Hematopoietic multipotent progenitor cell treated with erythropoietin and hydrocortisone succinate and interleukin-3 and kit ligand, for 17 days (in vitro differentiated cells): ENCODE results near the gene IQSEC1.

Experiments
- DNase-seq: peaks from one replicate; pipeline ENCODE4 v3.0.0-alpha.2; 2015; ENCODE audit warnings: low spot score

IQSEC1 gene

GRCh38 chr3:13085081-13085845, 12.0 kb upstream of the IQSEC1 start:
- DNase-seq, result no peak

DNA sequence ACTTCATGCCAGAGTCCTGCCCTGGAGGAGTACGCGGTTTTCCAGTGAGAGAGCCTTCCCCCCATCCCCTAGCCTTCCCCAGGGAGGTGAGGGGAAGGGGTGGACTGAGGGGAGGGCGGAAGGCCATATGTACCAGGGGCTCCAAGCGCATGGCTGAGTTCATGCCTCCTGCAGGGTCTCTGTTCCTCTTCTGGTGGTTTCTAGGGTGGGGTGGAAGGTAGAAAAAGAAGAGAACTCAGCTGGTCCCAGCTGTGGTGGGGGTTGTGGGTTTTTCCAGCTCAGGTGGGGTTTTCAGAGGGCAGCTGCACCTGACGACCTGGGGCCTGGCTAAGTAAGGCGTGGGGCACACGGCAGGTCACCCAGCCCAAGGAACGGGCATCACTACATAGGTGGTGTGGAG, 10.7 kb upstream of the IQSEC1 start:
- no peak for DNase-seq

- no peak for DNase-seq
These were observed 10.0 kb upstream of the IQSEC1 start for GRCh38 chr3:13083254-13083653.

- DNase-seq, result no peak
These were observed 9.4 kb upstream of the IQSEC1 start for GRCh38 chr3:13082677-13083076.

DNA sequence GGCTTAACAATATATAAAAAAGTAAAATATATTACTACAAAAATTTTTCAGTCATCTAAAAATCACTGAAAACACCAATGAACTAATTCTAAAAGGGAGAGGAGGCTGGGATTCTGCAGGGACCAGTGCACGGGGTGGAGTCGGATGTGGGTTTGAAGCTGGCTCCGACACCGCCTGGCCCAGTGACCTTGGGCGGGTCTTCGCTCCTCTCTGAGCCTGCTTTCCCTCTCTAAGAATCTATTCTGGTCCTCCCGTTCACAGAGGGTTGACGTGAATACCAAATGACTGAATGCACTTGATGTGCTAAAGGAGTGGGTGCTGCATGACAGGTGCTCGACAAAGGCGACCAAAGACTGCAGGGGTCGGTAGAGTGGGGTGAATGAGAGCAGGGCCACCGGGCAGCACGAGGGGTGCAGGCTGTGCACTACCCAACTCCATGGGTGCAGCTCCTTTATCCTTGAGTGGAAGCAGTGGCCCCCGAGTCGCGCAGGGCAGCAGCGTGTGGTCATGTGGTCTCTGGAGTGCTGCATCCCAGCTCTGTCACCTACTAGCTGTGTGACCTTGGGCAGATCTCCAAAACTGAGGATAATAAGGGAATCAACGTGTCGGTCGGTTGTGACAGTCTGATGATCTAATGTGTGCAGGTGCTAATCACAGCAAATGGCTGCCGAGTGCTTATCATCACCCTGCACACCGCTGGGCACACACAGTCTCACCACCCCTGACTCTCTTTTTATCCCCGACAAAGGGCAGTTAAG, 8.6 kb upstream of the IQSEC1 start:
- DNase-seq, result no peak

- no peak for DNase-seq
These were observed 7.4 kb upstream of the IQSEC1 start for GRCh38 chr3:13080591-13080990.

- DNase-seq, result no peak
These were observed 6.8 kb upstream of the IQSEC1 start for GRCh38 chr3:13080026-13080425.

GRCh38 chr3:13079510-13079909, 6.3 kb upstream of the IQSEC1 start:
- no peak for DNase-seq

DNA sequence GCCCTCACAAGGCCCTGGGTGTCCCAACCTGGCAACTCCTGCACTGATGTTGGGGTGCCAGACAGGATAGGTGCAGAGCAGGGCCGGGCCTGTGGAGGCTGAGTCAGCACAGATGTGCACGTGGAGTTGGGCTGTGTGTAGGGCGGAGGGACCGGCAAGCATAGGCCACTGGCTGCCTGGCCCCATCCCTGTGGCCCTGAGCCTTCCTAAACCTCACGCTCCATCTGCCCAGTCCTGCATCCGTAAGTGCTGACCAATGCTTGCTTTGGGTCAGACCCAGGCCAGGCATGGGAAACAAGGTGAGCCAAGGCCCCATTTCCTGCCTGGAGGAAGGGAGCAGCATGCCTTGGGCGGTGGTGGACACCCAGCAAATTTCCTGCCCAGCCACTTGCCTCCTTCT, 5.8 kb upstream of the IQSEC1 start:
- DNase-seq, result no peak

GRCh38 chr3:13078163-13078905, 5.1 kb upstream of the IQSEC1 start:
- no peak for DNase-seq

- DNase-seq, result no peak
These were observed 4.4 kb upstream of the IQSEC1 start for GRCh38 chr3:13077431-13078162.

DNA sequence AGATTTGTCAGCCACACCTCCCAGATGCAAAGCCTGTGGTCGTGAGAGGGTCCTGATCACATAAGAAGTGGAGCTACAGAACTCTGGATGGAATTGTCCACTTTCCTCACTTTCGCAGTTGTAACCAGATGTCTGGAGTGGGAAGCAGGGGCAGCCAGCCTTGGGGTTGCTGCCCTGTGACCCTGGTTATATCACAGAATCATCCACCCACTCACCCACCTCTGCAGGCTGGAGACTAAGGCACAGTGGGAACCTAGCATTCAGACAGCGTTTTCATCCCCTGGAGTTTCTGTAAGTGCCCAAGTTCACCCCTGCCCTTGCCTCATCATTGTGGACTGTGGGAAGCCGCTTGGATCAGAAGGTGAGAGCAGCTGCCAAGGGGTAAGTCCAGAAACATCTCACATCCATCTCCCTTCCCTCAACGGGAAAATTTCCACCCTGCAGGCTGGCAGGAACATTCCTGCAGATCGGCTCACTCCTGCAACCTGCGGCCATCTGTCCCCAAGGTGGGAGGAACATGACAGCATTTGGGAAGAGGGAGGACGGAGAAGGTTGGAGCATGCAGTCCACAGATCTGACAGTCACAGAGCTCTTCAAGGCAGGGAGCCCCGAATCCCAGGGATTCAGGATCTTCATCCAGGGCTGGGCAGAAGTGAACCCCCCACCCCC, 2.9 kb upstream of the IQSEC1 start:
- DNase-seq, result no peak

GRCh38 chr3:13075318-13075717, 2.1 kb upstream of the IQSEC1 start:
- no peak for DNase-seq

- no peak for DNase-seq
These were observed 762 bp upstream of the IQSEC1 start for GRCh38 chr3:13074006-13074375.

DNA sequence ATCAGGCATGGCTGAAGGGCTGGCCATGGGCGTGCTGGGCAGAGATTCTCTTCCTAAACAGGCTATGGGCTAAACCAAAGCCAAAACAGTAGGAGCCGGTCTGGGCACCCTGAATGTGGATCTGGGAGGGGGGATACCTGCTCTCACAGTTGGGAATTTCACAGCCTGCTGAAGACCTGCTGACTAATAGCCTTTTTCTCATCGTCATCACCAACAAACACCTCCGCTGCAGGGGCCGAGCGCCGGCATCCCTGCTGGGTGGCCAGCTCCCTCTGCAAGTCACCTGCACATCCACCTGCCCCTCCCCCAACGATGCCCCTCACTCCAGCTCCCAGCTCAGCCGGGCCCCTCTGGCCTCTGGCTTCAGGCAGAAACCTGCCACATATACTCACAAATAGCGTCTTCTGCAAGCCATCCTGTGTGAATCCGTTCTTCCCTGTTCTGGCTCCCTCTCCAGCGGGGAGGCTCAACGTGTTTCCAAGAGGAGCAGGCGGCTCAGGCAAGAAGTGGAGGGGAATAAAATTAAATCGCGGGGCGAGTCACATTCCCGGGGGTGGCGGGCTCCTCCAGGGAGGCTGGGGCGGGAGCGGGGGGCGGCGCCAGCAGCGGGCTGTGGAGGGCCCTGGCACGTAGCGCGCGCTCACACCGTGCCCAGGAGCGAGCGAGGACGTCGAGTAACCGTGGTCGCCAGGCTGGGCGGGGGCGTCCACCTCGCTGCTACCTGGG, 466 bp downstream of the IQSEC1 start:
- DNase-seq, result no peak

GRCh38 chr3:13072239-13072599, 1.0 kb downstream of the IQSEC1 start:
- DNase-seq, result no peak

GRCh38 chr3:13071695-13072094, 1.5 kb downstream of the IQSEC1 start:
- no peak for DNase-seq

- no peak for DNase-seq
These were observed 2.7 kb downstream of the IQSEC1 start for GRCh38 chr3:13070391-13071070.

DNA sequence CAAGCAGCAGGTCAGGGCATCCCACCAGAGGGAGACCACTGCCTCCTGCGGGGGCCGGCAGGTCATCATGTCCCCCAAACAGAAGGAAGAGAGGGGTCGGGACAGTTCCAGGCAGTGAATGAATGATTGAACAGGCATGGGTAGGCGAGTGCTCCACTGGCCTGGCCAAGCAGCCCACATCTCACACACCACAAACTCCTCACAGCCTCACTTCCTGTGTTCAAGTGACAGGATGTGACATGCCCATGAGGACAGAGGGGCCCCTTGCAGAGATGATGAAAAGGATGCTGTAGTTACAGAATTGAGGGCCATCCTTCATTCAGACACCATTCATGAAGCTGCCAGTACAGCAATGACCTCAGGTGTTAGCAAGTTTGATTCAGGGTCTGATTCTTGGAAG, 3.7 kb downstream of the IQSEC1 start:
- DNase-seq, result no peak

GRCh38 chr3:13068269-13069010, 4.8 kb downstream of the IQSEC1 start:
- no peak for DNase-seq
